GM19238 (cell line): ENCODE measurements around the gene ENDOD1.

Source experiments
- DNase-seq: peaks from one replicate; pipeline ENCODE4 v3.0.0; 2011; ENCODE audit warnings: low spot score; ENCODE audit not compliant: insufficient read length

Gene ENDOD1

DNA sequence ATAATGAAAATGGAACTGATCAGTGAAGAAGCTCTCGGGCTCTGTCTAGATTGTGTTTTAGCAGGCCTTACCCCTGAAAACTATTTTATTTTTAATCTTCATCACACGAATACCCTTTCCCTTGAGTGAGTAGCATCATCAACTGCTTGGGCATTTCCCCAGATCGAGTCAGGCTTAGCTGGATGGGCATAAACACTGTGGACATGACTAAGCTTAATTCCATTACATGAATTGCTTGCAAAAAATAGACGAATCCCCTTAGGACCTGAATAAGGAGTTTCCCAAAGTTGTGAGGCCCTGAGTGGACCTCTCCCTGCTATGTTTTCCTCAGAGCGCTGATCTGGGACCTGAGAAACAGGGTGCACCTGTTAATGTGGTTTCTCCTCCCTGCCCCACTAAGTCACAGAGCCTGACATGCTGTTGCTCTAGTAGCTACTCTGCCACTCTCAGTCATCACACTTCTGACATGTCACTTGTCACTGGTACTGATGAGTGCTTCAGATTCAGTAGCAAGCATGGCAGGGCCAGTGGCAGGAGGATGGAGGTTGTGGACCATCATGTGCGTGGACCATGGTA lies 53.5 kb downstream of the ENDOD1 start:
- no peak for DNase-seq

DNA sequence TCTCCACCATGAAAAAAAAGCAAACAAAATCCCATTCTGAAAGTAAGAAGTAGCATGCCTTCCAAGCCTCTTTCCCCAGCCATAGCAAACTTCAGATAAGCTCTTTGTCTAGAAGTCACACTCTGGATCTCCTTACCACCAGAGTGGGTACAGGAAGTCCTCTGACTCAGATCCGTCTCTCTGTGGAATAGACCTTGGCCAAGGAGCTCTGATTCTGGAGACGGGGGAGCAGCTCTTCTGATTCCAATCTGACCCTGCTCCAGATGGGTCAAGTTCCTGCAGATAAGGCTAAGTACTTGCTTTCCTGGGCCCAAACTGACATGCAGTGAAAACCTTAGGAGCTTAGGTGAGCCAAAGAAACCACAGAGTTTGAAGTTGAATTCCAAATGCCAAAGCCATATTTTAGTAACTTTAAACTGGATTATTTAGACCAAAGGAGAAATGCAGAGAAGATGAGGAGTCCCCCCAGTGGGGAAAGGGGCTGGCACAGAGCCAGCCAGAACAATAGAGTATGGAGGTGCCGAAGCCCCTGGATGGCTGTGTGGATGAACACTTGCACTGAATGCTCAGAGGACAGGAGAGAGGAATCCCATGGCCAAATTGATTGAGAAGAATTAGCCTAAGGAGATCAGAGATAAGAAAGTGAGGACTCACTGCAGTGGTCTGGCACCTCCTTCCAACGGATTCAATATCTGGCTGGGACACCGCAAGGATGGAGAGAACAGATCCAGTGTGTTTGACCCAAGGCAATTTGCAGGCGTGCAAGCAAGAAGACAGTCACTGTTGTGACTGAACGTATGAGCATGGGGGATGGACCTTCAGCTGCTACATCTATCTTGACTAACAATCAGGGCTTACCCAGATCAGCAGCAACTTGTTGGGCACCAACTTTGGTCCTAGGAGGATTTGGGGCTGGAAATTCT lies 54.9 kb downstream of the ENDOD1 start:
- DNase-seq = no peak

- DNase-seq = no peak
Measured at GRCh38 chr11:95145430-95146060, 55.9 kb downstream of the ENDOD1 start.

GRCh38 chr11:95147364-95147905 lies 57.8 kb downstream of the ENDOD1 start:
- no peak for DNase-seq

- DNase-seq = no peak
Measured at GRCh38 chr11:95148406-95148805, 58.8 kb downstream of the ENDOD1 start.

DNA sequence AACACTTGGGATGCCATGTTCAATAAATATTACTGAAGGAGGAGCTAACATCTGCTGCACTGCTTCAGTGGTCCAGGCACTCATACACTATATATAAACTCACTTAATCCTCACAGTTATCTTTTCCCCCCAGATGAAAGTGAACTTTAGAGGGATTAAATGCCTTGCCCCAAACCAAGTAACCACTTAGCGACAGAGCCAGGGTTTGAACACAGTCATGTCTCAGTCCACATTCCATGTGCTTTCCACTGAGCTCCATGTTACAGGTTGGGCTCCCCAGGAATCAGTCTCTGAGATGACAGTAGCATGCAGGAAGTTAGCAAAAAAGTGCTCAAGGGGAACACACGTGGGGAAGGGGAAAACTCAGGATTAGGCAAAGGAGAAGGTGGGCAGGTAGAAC lies 59.3 kb downstream of the ENDOD1 start:
- DNase-seq = no peak

GRCh38 chr11:95149651-95150364 lies 60.2 kb downstream of the ENDOD1 start:
- DNase-seq = no peak

DNA sequence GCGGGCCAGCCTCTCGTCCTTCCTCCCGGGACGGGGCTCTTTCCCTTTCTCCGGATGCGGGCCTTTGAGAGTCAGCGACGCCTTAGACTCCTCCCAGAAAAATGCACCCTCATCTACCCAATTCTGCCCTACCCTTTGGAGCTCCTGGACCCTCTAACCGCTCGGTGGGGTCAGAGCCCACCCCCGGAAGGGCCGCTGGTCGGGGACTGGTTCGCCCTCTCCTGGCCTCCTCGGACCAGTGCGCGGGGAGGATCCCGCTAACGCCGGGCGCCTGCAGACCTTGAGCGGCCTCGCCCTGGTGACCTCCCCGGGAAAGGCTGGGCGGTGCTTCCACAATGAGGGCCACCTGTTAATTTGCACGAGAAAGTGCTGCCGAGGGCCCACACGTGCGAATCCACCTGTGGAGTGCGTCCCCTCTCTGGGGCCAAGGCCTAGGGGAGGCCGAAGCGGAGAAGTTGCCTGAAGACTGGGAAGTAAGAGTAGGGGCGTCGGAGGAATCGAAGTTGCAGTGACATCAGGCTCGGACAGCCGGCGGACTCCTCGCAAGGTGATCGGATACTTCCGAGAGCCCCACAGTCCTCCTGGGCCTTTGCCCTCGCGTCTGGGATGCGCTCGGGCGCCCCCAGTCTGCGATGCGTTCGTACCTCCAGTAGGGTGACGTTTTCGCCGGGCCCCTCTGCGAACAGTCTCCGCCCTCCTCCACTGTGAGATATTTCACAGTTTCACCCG lies 61.5 kb downstream of the ENDOD1 start:
- peak; percentile 81 for DNase-seq

DNA sequence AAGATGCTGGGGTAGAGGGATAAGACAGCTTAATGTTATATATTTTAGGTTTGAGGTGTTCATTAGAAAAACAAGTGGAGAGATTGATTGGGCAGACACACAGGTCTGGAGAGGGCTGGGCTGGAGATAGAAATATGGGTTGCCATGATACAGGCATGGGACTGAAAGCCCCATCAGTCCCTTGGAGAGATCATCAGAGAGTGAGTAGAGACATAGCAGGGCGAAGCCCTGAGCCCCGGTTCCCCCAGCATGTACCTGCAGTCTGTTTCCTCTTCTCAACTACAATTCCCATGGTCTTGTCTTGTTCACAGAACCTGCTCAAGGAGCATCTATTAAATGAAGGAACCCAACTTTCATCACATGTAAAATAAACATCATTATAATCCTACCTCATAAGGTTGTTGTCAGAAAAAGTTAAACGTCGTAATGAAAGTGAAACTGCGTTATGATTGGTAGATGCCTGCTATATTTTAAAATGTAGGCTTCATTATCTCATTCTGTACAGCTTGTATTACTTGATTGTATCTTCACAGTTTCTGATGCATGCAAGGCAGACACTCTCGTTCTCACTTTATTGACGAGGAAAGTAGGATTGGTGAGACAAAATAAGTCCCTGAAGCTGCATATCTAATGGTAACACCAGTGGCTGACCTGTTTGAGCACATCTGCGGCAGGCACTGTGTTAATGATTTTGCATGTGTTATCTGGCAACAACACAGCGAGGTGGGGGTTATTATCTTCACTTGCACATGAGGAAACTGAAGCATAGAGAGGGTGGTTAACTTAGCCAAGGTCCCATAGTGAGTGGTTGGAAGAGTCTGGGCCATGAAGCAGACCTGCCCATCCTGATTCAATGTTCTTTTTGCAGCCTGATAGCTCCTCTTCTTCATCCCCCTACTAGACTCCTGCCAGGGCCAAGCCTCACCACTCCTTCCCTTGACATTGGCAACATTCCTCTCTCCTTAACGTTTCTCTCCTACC lies 63.5 kb downstream of the ENDOD1 start:
- no peak for DNase-seq

- DNase-seq = no peak
Measured at GRCh38 chr11:95153857-95154246, 64.2 kb downstream of the ENDOD1 start.

DNA sequence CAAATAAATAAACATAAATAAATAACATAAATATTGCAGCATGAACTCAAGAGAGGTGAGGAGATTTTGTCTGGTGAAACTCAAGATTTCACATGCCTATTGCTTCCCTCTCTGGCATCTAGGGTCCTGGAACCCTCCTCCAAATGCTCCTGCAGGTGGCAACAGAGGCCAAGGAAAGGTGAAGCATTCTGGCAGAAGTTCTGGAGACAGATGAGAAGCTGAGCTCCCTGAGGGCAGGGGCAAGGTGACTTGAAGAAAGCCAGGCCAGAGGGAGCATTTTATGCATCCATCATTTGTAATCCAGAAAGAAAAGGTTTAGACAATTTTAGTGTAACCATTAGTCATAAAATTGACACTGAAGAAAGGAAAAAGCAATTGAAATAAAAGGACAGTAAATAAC lies 64.9 kb downstream of the ENDOD1 start:
- peak; percentile 52 for DNase-seq

DNA sequence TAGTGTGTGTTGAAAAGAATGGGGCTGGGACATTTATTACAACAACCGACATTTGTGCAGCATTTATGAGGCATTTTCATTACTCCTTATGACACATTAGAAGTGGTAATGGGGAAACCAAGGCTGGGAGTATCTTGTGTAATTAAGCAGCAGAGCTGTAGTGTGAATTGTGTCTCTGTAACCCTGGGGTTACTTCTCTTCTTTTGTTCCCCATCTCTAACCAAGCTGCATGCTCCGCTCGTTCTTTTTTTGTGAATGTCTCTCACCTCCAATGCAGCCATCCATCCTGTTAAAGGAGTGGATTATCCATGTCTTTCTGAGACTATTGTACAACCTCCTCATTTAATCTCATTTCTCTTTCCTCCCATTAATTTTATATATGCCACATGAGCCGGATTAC lies 65.7 kb downstream of the ENDOD1 start:
- no peak for DNase-seq

DNA sequence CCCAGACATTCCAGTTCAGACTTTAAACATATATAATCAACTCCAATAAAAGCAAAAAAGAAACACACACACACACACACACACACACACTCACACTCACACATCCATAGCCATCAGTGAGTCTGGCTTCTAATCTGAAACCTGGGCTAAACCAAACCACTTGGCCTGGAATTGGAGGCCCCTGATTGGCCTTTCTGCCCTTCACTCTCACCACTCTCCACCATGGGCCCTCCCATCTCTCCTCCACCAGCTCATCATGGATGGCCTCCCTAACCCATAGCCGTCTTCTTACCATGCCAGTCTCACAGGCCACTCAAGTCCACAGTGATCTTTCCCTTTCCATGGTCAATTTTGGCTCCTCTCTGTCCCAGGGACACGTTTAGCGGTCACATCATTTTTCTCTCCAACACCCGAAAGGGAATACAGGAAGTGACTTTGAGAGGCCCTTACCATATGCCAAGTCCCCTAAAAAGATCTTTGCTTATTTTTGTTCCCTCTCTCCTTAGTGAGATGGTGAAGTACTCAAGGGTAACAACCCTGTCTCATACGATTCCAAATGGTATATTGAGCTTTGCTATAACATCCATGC lies 66.6 kb downstream of the ENDOD1 start:
- no peak for DNase-seq

- no peak for DNase-seq
Measured at GRCh38 chr11:95156916-95157541, 67.4 kb downstream of the ENDOD1 start.

DNA sequence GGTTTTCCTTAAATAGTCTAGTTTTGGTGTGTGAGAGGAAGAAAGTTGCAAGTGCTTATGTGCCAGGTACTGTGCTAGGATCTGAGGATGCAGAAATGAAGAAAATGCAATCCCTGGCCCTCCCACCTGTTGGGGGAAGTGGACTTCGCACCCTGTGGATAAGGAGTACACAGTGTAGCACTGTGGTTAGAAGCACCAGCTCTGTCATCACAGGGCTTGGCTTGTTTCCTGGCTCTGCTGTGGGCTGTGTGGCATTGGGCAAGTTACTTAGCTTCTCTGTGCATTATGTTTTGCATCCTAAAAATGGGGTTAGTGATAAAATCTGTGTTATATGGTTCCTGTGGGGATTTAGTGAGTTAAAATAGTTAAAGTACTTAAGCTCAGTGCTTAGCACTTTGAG lies 68.2 kb downstream of the ENDOD1 start:
- no peak for DNase-seq

- no peak for DNase-seq
Measured at GRCh38 chr11:95161248-95161647, 71.6 kb downstream of the ENDOD1 start.

- no peak for DNase-seq
Measured at GRCh38 chr11:95163106-95163505, 73.5 kb downstream of the ENDOD1 start.

GRCh38 chr11:95165638-95166037 lies 76.0 kb downstream of the ENDOD1 start:
- no peak for DNase-seq

DNA sequence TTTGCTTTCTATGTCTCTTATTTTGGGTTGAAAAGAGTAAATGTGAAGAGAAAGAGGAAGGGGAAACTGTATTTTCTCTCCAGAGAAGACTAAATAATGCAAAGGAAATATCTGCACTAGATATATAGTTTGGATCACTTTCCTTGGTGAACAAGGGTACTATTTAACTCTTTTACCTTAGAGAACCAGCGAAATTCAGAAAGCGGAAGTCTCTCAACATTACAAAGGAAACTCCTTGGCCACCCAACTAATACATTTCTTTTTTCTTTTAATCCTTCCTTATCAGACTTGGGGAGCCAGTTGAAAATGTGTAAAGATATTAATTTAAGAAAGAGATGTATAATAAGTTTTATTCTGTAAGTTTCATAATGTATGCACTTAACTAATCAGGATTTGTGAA lies 77.1 kb downstream of the ENDOD1 start:
- no peak for DNase-seq
